K562 (cell line): Measurements from ENCODE around the gene LSM4. TPM values are rescaled to one million over a fixed set of nuclear protein-coding genes. Genes with fewer than 3 reads are reported as not detected.

Source experiments
- ARNT ChIP-seq, 2 experiments: fragments of 450-650 bp; IDR thresholded peaks; 2 replicates each; pipeline ENCODE4 v1.6.1; 2016; ENCODE audit warnings: mild to moderate bottlenecking in 1 of 2
- ATF4 ChIP-seq: fragments of 450-650 bp; formaldehyde crosslinking; IDR thresholded peaks from 2 replicates; pipeline ENCODE4 v1.4.0; 2022; ENCODE audit warnings: mild to moderate bottlenecking, moderate library complexity
- BRD9 ChIP-seq: fragments of 450-650 bp; IDR thresholded peaks from 2 replicates; pipeline ENCODE4 v1.6.1; 2018; ENCODE audit warnings: low read depth; ENCODE audit not compliant: partially characterized antibody
- DMBX1 ChIP-seq: fragments of 250-450 bp; sonication (Bioruptor Pico); IDR thresholded peaks from 2 replicates; pipeline ENCODE4 v1.8.0; 2022; ENCODE audit warnings: inconsistent platforms, mild to moderate bottlenecking, moderate library complexity, borderline replicate concordance
- ETS1 ChIP-seq: conservative IDR thresholded peaks from 2 replicates; pipeline ENCODE4 v1.6.1; 2011; ENCODE audit warnings: low read depth, mild to moderate bottlenecking, low read length; ENCODE audit not compliant: control insufficient read depth
- FOXA3 ChIP-seq, 2 experiments: fragments of 450-650 bp in 1 of 2; sonication (generic) in 1 of 2; formaldehyde crosslinking; IDR thresholded peaks in 1 of 2; conservative IDR thresholded peaks in 1 of 2; 2 replicates each; pipeline versions ENCODE4 v1.4.0 to v1.8.0; 2020 to 2022; ENCODE audit warnings: mild to moderate bottlenecking in 2 of 2, missing genetic modification reagents in 1 of 2
- HCFC1 ChIP-seq: IDR thresholded peaks from 2 replicates; pipeline ENCODE4 v1.6.1; 2012; ENCODE audit warnings: low read depth, low read length, improper control_type of control experiment
- HDAC1 ChIP-seq, 2 experiments: fragments of 450-650 bp; IDR thresholded peaks; 2 replicates each; pipeline ENCODE4 v1.6.1; 2016 to 2017; ENCODE audit warnings: inconsistent platforms in 1 of 2, mild to moderate bottlenecking in 1 of 2, moderate library complexity in 1 of 2
- HDAC2 ChIP-seq: fragments of 450-650 bp; IDR thresholded peaks from 2 replicates; pipeline ENCODE4 v1.6.1; 2016; ENCODE audit warnings: mild to moderate bottlenecking
- HEY1 ChIP-seq: fragments of 250-450 bp; sonication (Bioruptor Pico); IDR thresholded peaks from 2 replicates; pipeline ENCODE4 v1.5.0; 2020; ENCODE audit warnings: mild to moderate bottlenecking, moderate library complexity, borderline replicate concordance
- KLF10 ChIP-seq: fragments of 250-450 bp; sonication (Bioruptor Pico); IDR thresholded peaks from 2 replicates; pipeline ENCODE4 v1.6.1; 2021; ENCODE audit warnings: matching md5 sums
- L3MBTL2 ChIP-seq: fragments of 450-650 bp; IDR thresholded peaks from 2 replicates; pipeline ENCODE4 v1.6.1; 2016; ENCODE audit warnings: mild to moderate bottlenecking, moderate library complexity
- LARP7 ChIP-seq: fragments of 450-650 bp; IDR thresholded peaks from 2 replicates; pipeline ENCODE4 v1.6.1; 2016
- MLX ChIP-seq, 2 experiments: fragments of 450-650 bp in 1 of 2; sonication (generic) in 1 of 2; formaldehyde crosslinking; conservative IDR thresholded peaks; 2 replicates each; pipeline versions ENCODE4 v1.4.0 to v1.8.1; 2020 to 2022; ENCODE audit warnings: mild to moderate bottlenecking in 1 of 2, missing genetic modification reagents in 1 of 2
- MTA2 ChIP-seq: fragments of 450-650 bp; IDR thresholded peaks from 2 replicates; pipeline ENCODE4 v1.6.1; 2016; ENCODE audit warnings: low read depth
- NCOR1 ChIP-seq: fragments of 450-650 bp; IDR thresholded peaks from 2 replicates; pipeline ENCODE4 v1.6.1; 2016; ENCODE audit warnings: mild to moderate bottlenecking, moderate library complexity
- RCOR1 ChIP-seq, 2 experiments: IDR thresholded peaks; 2 replicates each; pipeline ENCODE4 v1.6.1; 2012; ENCODE audit warnings: low read depth in 2 of 2, low read length in 2 of 2, borderline replicate concordance in 1 of 2, improper control_type of control experiment in 1 of 2
- SETDB1 ChIP-seq: IDR thresholded peaks from one replicate; pipeline ENCODE4 v1.6.1; 2012; ENCODE audit warnings: low read length, control low read depth, inconsistent platforms
- SIN3B ChIP-seq: fragments of 450-650 bp; IDR thresholded peaks from 2 replicates; pipeline ENCODE4 v1.6.1; 2017; ENCODE audit warnings: low read depth, mild to moderate bottlenecking, moderate library complexity
- SOX6 ChIP-seq: fragments of 450-650 bp; IDR thresholded peaks from 2 replicates; pipeline ENCODE4 v1.6.1; 2014; ENCODE audit warnings: mild to moderate bottlenecking
- ZBTB17 ChIP-seq: fragments of 450-650 bp; formaldehyde crosslinking; IDR thresholded peaks from 2 replicates; pipeline ENCODE4 v1.4.0; 2020; ENCODE audit warnings: mild to moderate bottlenecking
- ZBTB33 ChIP-seq: sonication (generic); formaldehyde crosslinking; IDR thresholded peaks from 2 replicates; pipeline ENCODE4 v1.8.1; 2023; ENCODE audit warnings: mild to moderate bottlenecking, missing genetic modification reagents
- ZEB2 ChIP-seq: fragments of 450-650 bp; IDR thresholded peaks from 2 replicates; pipeline ENCODE4 v1.6.1; 2016
- ZKSCAN1 ChIP-seq: fragments of 150-350 bp; IDR thresholded peaks from 2 replicates; pipeline ENCODE4 v1.6.1; 2016; ENCODE audit warnings: low read depth, low read length
- ZNF699 ChIP-seq: fragments of 250-450 bp; sonication (Bioruptor Pico); IDR thresholded peaks from 2 replicates; pipeline ENCODE4 v1.8.0; 2021; ENCODE audit warnings: mild to moderate bottlenecking, moderate library complexity; ENCODE audit not compliant: insufficient replicate concordance
- polyA plus RNA-seq, 8 experiments: library from polyadenylated mRNA; depleted of rRNA in 4 of 8; stranded (reverse) in 5 of 8; unstranded in 3 of 8; fragments of >200 nt; fragmentation: Nextera tagmentation in 2 of 8; fragmentation: Illumina TruSeq in 1 of 8; extraction: Ambion mirVana in 2 of 8; extraction: Trizol in 1 of 8; gene quantifications; 2 replicates each; pipeline versions ENCODE4 v1.2.1 to v1.2.3, GENCODE V29; 2011 to 2014; ENCODE audit warnings: inconsistent platforms in 1 of 8, missing spikeins in 1 of 8
- total RNA-seq, 7 experiments: library from RNA; depleted of rRNA in 6 of 7; stranded (reverse); fragments of >200 nt in 6 of 7; fragmentation: Illumina TruSeq in 2 of 7; extraction: Trizol in 2 of 7; gene quantifications; 2 replicates each; pipeline versions ENCODE4 v1.2.1 to v1.2.3, GENCODE V29; 2011 to 2021; ENCODE audit warnings: low replicate concordance in 1 of 7

LSM4 gene
- total and polyA plus RNA-seq, 9 of the 15 experiments (the other 6 are each of a cell fraction or from before 2014, with no cell fraction given): 11.9 to 763 (median 202) TPM

- TF ChIP-seq ZBTB33 (CRISPR knock-in tag) (no peak), FOXA3 (CRISPR knock-in tag; conservative IDR thresholded peaks at IDR 0.05 in 1 of 2, IDR thresholded peaks at IDR 0.05 in 1 of 2) (peak in 1 of 2 experiments; percentile 24; a peak in 1 of 4 replicates), MLX (CRISPR knock-in tag; conservative IDR thresholded peaks at IDR 0.05) (no peak), HDAC1 (IDR thresholded peaks at IDR 0.05) (peak in 1 of 2 experiments; percentile 87; a peak in 2 of 4 replicates), RCOR1 (IDR thresholded peaks at IDR 0.05; ENCODE audit: borderline replicate concordance in 1 of 2, low read depth in 2 of 2, low read length in 2 of 2) (peak in 1 of 2 experiments; percentile 89; a peak in 3 of 4 replicates), L3MBTL2 (peak; percentile 64; the same call in 1 of the 2 replicates), ATF4 (CRISPR knock-in tag) (no peak), HEY1 (CRISPR knock-in tag) (no peak), ZKSCAN1 (no peak), ETS1 (0 out of 2 replicates have a peak, but pooled peaks have one; percentile 11), ZEB2 (no peak), ARNT (IDR thresholded peaks at IDR 0.05) (peak; percentile 24 to 79; a peak in 1 of 4 replicates), DMBX1 (CRISPR knock-in tag) (no peak), KLF10 (CRISPR knock-in tag) (no peak), ZNF699 (no peak), NCOR1 (0 out of 2 replicates have a peak, but pooled peaks have one; percentile 18), ZBTB17 (no peak), BRD9 (peak; percentile 33), SIN3B (no peak), SOX6 (peak; percentile 32; the same call in 1 of the 2 replicates), HCFC1 (no peak), MTA2 (0 out of 2 replicates have a peak, but pooled peaks have one; percentile 11), LARP7 (peak; percentile 80; the same call in 1 of the 2 replicates), HDAC2 (peak; percentile 87), SETDB1 (no peak)
Observed at GRCh38 chr19:18282788-18283141, 40.1 kb downstream of the LSM4 start (continued).
